GM12878 (cell line): ENCODE measurements around the gene CAPN14. TPM values are rescaled to one million over a fixed set of nuclear protein-coding genes. Genes with fewer than 3 reads are reported as not detected.

Source experiments
- ATAC-seq: fragments of 200-7000 bp; cut with Tn5 transposase; 3 replicates; pipeline ENCODE4 v1.9.1; 2020; ENCODE audit warnings: mild to moderate bottlenecking, moderate library complexity
- BruUV-seq: library from RNA; stranded (reverse); fragments of 400-500 nt; replicated peaks from 2 replicates; lab custom pipeline; 2021; lab: Mats Ljungman, UMichigan
- CTCF ChIA-PET: fragments of 300-600 bp; sonication (Branson Sonifier 250); formaldehyde crosslinking; extraction: SDS; loops from one replicate; lab custom pipeline; 2021; ENCODE audit warnings: inconsistent platforms; lab: Yijun Ruan, JAX
- POLR2A ChIA-PET: fragments of 350-600 bp; formaldehyde crosslinking; extraction: SDS; loops from one replicate; lab custom pipeline; 2021; ENCODE audit warnings: inconsistent platforms; lab: Charles Lee
- RAD21 ChIA-PET: fragments of 300-600 bp; sonication (Branson Sonifier 250); formaldehyde crosslinking; loops from one replicate; lab custom pipeline; 2023; ENCODE audit warnings: antibody characterized with exemption; ENCODE audit not compliant: unreplicated experiment; lab: Charles Lee
- SMC1A ChIA-PET: fragments of 300-600 bp; sonication (Branson Sonifier 250); formaldehyde crosslinking; loops from one replicate; lab custom pipeline; 2023; ENCODE audit not compliant: unreplicated experiment, uncharacterized antibody; lab: Charles Lee
- DNase-seq: peaks from one replicate; pipeline ENCODE4 v3.0.0-alpha.2; 2011; ENCODE audit warnings: low read depth, low spot score
- FAIRE-seq: peaks from 3 replicates; lab custom pipeline; 2011; peaks lifted over from hg19 to GRCh38; lab: Jason Lieb, UNC
- H2AFZ ChIP-seq: 2 replicates; pipeline ENCODE4 v1.6.0; 2011; ENCODE audit warnings: low read depth, low read length, control low read depth; ENCODE audit not compliant: control insufficient read depth
- H3K27ac ChIP-seq: 2 replicates; pipeline ENCODE4 v1.5.1; 2011; ENCODE audit warnings: control low read depth; ENCODE audit not compliant: control insufficient read depth, insufficient read depth
- H3K27me3 ChIP-seq, 2 experiments: replicated peaks in 1 of 2; 2 replicates each; pipeline versions ENCODE4 v1.6.0 to v1.6.1; 2011; ENCODE audit warnings: low read length in 1 of 2; ENCODE audit not compliant: control insufficient read depth in 2 of 2, insufficient read depth in 2 of 2
- H3K36me3 ChIP-seq, 2 experiments: 2 replicates each; pipeline ENCODE4 v1.5.1; 2011; ENCODE audit warnings: low read length in 1 of 2; ENCODE audit not compliant: control insufficient read depth in 2 of 2, insufficient read depth in 2 of 2
- H3K4me1 ChIP-seq: 2 replicates; pipeline ENCODE4 v1.6.1; 2011; ENCODE audit warnings: mild to moderate bottlenecking, low read length, moderate library complexity, mixed read lengths; ENCODE audit not compliant: control insufficient read depth, insufficient read depth
- H3K4me2 ChIP-seq: 2 replicates; pipeline ENCODE4 v1.6.0; 2011; ENCODE audit warnings: control low read depth; ENCODE audit not compliant: control insufficient read depth, insufficient read depth
- H3K4me3 ChIP-seq: fragments of 200-600 bp; sonication (generic); 2 replicates; pipeline ENCODE4 v1.5.1; 2016
- H3K79me2 ChIP-seq: 2 replicates; pipeline ENCODE4 v1.6.0; 2011; ENCODE audit warnings: low read length; ENCODE audit not compliant: control insufficient read depth, insufficient read depth
- H3K9ac ChIP-seq: 2 replicates; pipeline ENCODE4 v1.8.0; 2011; ENCODE audit warnings: low read length, control low read depth, mixed read lengths; ENCODE audit not compliant: control insufficient read depth, insufficient read depth
- H3K9me3 ChIP-seq: replicated peaks from 3 replicates; pipeline ENCODE4 v1.5.1; 2011; ENCODE audit warnings: mild to moderate bottlenecking, low read length; ENCODE audit not compliant: control insufficient read depth, insufficient read depth
- H4K20me1 ChIP-seq: 2 replicates; pipeline ENCODE4 v1.6.0; 2011; ENCODE audit not compliant: control insufficient read depth, insufficient read depth
- CHD2 ChIP-seq: IDR thresholded peaks from 2 replicates; pipeline ENCODE4 v1.6.1; 2011; ENCODE audit warnings: low read depth, low read length, improper control_type of control experiment, borderline replicate concordance
- EZH2 ChIP-seq: IDR thresholded peaks from 2 replicates; pipeline ENCODE4 v1.6.1; 2012; ENCODE audit warnings: low read depth, mild to moderate bottlenecking, control low read depth, inconsistent platforms, low read length, borderline replicate concordance; ENCODE audit not compliant: control insufficient read depth
- GATAD2B ChIP-seq: fragments of 450-650 bp; conservative IDR thresholded peaks from 2 replicates; pipeline ENCODE4 v1.6.1; 2017; ENCODE audit warnings: low read depth, mild to moderate bottlenecking, moderate library complexity
- IKZF2 ChIP-seq, 2 experiments: fragments of 450-650 bp; IDR thresholded peaks; 2 replicates each; pipeline ENCODE4 v1.6.1; 2017; ENCODE audit warnings: mild to moderate bottlenecking in 2 of 2, moderate library complexity in 2 of 2
- MEF2B ChIP-seq: fragments of 450-650 bp; IDR thresholded peaks from 2 replicates; pipeline ENCODE4 v1.6.1; 2018; ENCODE audit warnings: mild to moderate bottlenecking, moderate library complexity; ENCODE audit not compliant: partially characterized antibody, poor library complexity, severe bottlenecking
- NFIC ChIP-seq: IDR thresholded peaks from 2 replicates; pipeline ENCODE4 v1.6.1; 2012; ENCODE audit warnings: low read depth, mild to moderate bottlenecking, inconsistent platforms, low read length, moderate library complexity
- PBX3 ChIP-seq: IDR thresholded peaks from 2 replicates; pipeline ENCODE4 v1.6.1; 2011; ENCODE audit warnings: mild to moderate bottlenecking, low read depth, low read length, moderate library complexity; ENCODE audit not compliant: insufficient replicate concordance
- RB1 ChIP-seq: fragments of 450-650 bp; formaldehyde crosslinking; IDR thresholded peaks from 2 replicates; pipeline ENCODE4 v1.6.1; 2017; ENCODE audit warnings: mild to moderate bottlenecking, borderline replicate concordance
- SUPT20H ChIP-seq: IDR thresholded peaks from 2 replicates; pipeline ENCODE4 v1.6.1; 2011; ENCODE audit warnings: low read depth, mild to moderate bottlenecking, low read length, moderate library complexity, borderline replicate concordance; ENCODE audit not compliant: control insufficient read depth
- YY1 ChIP-seq: IDR thresholded peaks from 2 replicates; pipeline ENCODE4 v1.6.1; 2011; ENCODE audit warnings: low read depth, mild to moderate bottlenecking, low read length
- ZZZ3 ChIP-seq: IDR thresholded peaks from 2 replicates; pipeline ENCODE4 v1.6.1; 2011; ENCODE audit warnings: low read depth; ENCODE audit not compliant: control insufficient read depth, insufficient read length
- WGBS: methylation state at CpG from one replicate; pipeline ENCODE4 v1.1.6; 2016; ENCODE audit warnings: low lambda C conversion rate; ENCODE audit not compliant: insufficient replicate concordance, insufficient coverage; ENCODE audit errors: missing lambda C conversion rate; 5-methylcytosine and 5-hydroxymethylcytosine counted together
- in situ Hi-C: fragments of 300-500 bp; cut with MboI; formaldehyde crosslinking; loops from 9 replicates; pipeline ENCODE4 v1.14.3; 2018; ENCODE audit warnings: mixed read lengths
- intact Hi-C: fragments of 100-400 bp; cut with micrococcal nuclease; formaldehyde crosslinking; loops from one replicate; pipeline ENCODE4 v1.14.2; 2022; ENCODE audit not compliant: unreplicated experiment
- polyA plus RNA-seq, 11 experiments: library from polyadenylated mRNA; depleted of rRNA in 4 of 11; unstranded in 6 of 11; stranded (reverse) in 5 of 11; fragments of >200 nt; fragmentation: Nextera tagmentation in 4 of 11; fragmentation: Illumina TruSeq in 1 of 11; extraction: Ambion mirVana in 4 of 11; extraction: Trizol in 1 of 11; gene quantifications; 1 replicate in 1 of 11; 2 replicates in 10 of 11; pipeline versions ENCODE4 v1.2.1 to v1.2.3, GENCODE V29; 2011 to 2016; ENCODE audit warnings: inconsistent platforms in 2 of 11, missing spikeins in 2 of 11, low read depth in 1 of 11
- total RNA-seq, 4 experiments: library from RNA; depleted of rRNA in 3 of 4; stranded (reverse); fragments of >200 nt in 3 of 4; fragmentation: Illumina TruSeq in 1 of 4; extraction: Trizol in 1 of 4; gene quantifications; 2 replicates each; pipeline versions ENCODE4 v1.2.1 to v1.2.3, GENCODE V29; 2013 to 2021
- TF ChIP-seq, protein P1 (sequence below): fragments of 150-350 bp; IDR thresholded peaks from 2 replicates; pipeline ENCODE4 v1.6.1; 2016; ENCODE audit warnings: low read depth, low read length
- TF ChIP-seq, protein P2 (sequence below): fragments of 450-650 bp; IDR thresholded peaks from 2 replicates; pipeline ENCODE4 v1.6.1; 2018; ENCODE audit warnings: borderline replicate concordance, mild to moderate bottlenecking; ENCODE audit not compliant: partially characterized antibody

CAPN14 gene
- total and polyA plus RNA-seq, 10 of the 15 experiments (the other 5 are each of a cell fraction or from before 2014, with no cell fraction given), result 0.08 to 1.5 (median 1.1) TPM

GRCh38 chr2:31251018-31251417, 33.7 kb upstream of the CAPN14 start (continued):
- no peak for TF ChIP-seq MEF2B
- TF ChIP-seq, protein P1, sequence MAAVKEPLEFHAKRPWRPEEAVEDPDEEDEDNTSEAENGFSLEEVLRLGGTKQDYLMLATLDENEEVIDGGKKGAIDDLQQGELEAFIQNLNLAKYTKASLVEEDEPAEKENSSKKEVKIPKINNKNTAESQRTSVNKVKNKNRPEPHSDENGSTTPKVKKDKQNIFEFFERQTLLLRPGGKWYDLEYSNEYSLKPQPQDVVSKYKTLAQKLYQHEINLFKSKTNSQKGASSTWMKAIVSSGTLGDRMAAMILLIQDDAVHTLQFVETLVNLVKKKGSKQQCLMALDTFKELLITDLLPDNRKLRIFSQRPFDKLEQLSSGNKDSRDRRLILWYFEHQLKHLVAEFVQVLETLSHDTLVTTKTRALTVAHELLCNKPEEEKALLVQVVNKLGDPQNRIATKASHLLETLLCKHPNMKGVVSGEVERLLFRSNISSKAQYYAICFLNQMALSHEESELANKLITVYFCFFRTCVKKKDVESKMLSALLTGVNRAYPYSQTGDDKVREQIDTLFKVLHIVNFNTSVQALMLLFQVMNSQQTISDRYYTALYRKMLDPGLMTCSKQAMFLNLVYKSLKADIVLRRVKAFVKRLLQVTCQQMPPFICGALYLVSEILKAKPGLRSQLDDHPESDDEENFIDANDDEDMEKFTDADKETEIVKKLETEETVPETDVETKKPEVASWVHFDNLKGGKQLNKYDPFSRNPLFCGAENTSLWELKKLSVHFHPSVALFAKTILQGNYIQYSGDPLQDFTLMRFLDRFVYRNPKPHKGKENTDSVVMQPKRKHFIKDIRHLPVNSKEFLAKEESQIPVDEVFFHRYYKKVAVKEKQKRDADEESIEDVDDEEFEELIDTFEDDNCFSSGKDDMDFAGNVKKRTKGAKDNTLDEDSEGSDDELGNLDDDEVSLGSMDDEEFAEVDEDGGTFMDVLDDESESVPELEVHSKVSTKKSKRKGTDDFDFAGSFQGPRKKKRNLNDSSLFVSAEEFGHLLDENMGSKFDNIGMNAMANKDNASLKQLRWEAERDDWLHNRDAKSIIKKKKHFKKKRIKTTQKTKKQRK, result no peak
- TF ChIP-seq SUPT20H, result no peak
- TF ChIP-seq CHD2, result no peak
- no peak for TF ChIP-seq GATAD2B

DNA sequence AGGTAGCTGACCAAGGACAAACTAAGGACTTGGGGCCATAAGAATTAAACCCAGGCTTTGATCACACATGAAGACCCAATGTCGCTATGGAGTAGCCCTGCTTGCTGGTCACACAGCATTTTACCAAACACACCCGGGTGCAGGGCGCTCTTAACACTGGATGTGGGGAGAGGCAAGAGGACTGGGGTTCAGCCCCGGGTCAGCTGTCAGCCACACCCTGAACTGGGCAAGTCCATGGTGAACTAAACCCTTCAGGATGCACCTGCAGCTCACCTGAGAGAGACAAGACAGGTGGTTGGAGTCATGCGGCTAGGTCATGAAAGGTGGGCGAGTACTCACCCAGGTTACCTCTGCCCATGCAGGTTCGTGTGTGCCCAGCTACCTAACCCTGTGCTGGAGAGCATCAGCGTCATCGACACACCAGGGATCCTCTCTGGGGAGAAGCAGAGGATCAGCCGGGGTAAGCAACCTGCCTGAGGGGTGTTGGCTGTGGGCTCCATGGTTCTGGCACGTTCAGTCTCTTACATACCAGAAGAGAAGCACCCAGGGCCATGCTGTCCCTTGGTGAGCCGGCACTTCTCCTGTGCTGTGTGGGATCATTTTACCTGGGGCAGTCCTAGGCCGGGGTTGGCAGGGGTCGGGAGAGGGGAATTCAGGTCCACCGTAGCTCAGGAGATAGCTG, 31.8 kb upstream of the CAPN14 start:
- no peak overlapping the region for H3K4me3 ChIP-seq
- RAD21 ChIA-PET, result interaction anchor here (2.2 kb wide), 1 partner anchor 79 kb away, joined by 7 read pairs; no protein-coding TSS in a partner anchor
- FAIRE-seq (no peak), DNase-seq (no peak), ATAC-seq (no peak)
- H3K4me1 ChIP-seq, result peaks cover 28% of the 10 kb centered on the region
- BruUV-seq, result no TSS peak
- H2AFZ ChIP-seq, result no peak overlapping the region
- 46% methylated on average over 15 of the region's 15 CpGs for WGBS
- H3K9me3 ChIP-seq, result no peaks in the 10 kb centered on the region; the same call in 2 of the 3 replicates
- CTCF ChIA-PET, result interaction anchor here (0.8 kb wide), 1 partner anchor 15 kb away, joined by 4 read pairs; the partner anchor contains the start of gene EHD3
- H3K27ac ChIP-seq, result no peak overlapping the region
- no peak overlapping the region for H3K4me2 ChIP-seq
- POLR2A ChIA-PET, result interaction anchor here (2.1 kb wide), 1 partner anchor 8 kb away, joined by 5 read pairs; no protein-coding TSS in a partner anchor
- no peaks in the 10 kb centered on the region for H3K27me3 ChIP-seq
- SMC1A ChIA-PET, result no interaction called here
- in situ Hi-C loops, result no loop called here
- intact Hi-C loops, result no loop called here
- no peaks in the 10 kb centered on the region; a peak in 1 of 4 replicates for H3K36me3 ChIP-seq
- no peak overlapping the region for H3K9ac ChIP-seq
- no peaks in the 10 kb centered on the region for H4K20me1 ChIP-seq
- H3K79me2 ChIP-seq, result no peaks in the 10 kb centered on the region
- TF ChIP-seq NFIC (no peak), YY1 (no peak), RB1 (no peak), PBX3 (no peak), IKZF2 (IDR thresholded peaks at IDR 0.05) (no peak), EZH2 (no peak), ZZZ3 (no peak)
- TF ChIP-seq, protein P2, sequence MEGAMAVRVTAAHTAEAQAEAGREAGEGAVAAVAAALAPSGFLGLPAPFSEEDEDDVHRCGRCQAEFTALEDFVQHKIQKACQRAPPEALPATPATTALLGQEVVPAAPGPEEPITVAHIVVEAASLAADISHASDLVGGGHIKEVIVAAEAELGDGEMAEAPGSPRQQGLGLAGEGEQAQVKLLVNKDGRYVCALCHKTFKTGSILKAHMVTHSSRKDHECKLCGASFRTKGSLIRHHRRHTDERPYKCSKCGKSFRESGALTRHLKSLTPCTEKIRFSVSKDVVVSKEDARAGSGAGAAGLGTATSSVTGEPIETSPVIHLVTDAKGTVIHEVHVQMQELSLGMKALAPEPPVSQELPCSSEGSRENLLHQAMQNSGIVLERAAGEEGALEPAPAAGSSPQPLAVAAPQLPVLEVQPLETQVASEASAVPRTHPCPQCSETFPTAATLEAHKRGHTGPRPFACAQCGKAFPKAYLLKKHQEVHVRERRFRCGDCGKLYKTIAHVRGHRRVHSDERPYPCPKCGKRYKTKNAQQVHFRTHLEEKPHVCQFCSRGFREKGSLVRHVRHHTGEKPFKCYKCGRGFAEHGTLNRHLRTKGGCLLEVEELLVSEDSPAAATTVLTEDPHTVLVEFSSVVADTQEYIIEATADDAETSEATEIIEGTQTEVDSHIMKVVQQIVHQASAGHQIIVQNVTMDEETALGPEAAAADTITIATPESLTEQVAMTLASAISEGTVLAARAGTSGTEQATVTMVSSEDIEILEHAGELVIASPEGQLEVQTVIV, result no peak
